Keratinocyte (primary cell): ENCODE data around the gene UBXN2A. TPM values are rescaled to one million over a fixed set of nuclear protein-coding genes. Genes with fewer than 3 reads are reported as not detected.

Experiments
- DNase-seq: peaks from one replicate; pipeline ENCODE4 v3.0.0-alpha.2; 2011; ENCODE audit warnings: low read depth, missing footprints, low spot score
- FAIRE-seq: peaks from 2 replicates; lab custom pipeline; 2011; peaks lifted over from hg19 to GRCh38; lab: Jason Lieb, UNC
- H2AFZ ChIP-seq: 2 replicates; pipeline ENCODE4 v1.6.0; 2012; ENCODE audit warnings: low read length, control low read depth, inconsistent platforms; ENCODE audit not compliant: control insufficient read depth
- H3K27ac ChIP-seq: 2 replicates; pipeline ENCODE4 v1.5.1; 2011; ENCODE audit warnings: low read length; ENCODE audit not compliant: control insufficient read depth, insufficient read depth
- H3K27me3 ChIP-seq: 3 replicates; pipeline ENCODE4 v1.6.0; 2011; ENCODE audit warnings: low read length; ENCODE audit not compliant: control insufficient read depth, insufficient read depth; ENCODE audit errors: extremely low read depth
- H3K36me3 ChIP-seq, 2 experiments: 2 replicates in 1 of 2; 3 replicates in 1 of 2; pipeline ENCODE4 v1.5.1; 2011; ENCODE audit warnings: low read length in 2 of 2, mild to moderate bottlenecking in 1 of 2; ENCODE audit not compliant: control insufficient read depth in 2 of 2, insufficient read depth in 2 of 2; ENCODE audit errors: extremely low read depth in 1 of 2
- H3K4me1 ChIP-seq: 3 replicates; pipeline ENCODE4 v1.5.1; 2011; ENCODE audit warnings: low read length; ENCODE audit not compliant: control insufficient read depth, insufficient read depth; ENCODE audit errors: extremely low read depth
- H3K4me2 ChIP-seq: 3 replicates; pipeline ENCODE4 v1.6.0; 2011; ENCODE audit warnings: low read depth, low read length; ENCODE audit not compliant: control insufficient read depth, insufficient read depth; ENCODE audit errors: extremely low read depth
- H3K4me3 ChIP-seq, 3 experiments: fragments of 200-600 bp in 1 of 3; sonication (generic) in 1 of 3; 2 replicates in 2 of 3; 3 replicates in 1 of 3; pipeline ENCODE4 v1.5.1; 2011 to 2016; ENCODE audit warnings: low read length in 3 of 3, mild to moderate bottlenecking in 3 of 3, control low read depth in 2 of 3, inconsistent platforms in 1 of 3, low read depth in 1 of 3, mixed read lengths in 1 of 3, mixed run types in 1 of 3, moderate library complexity in 1 of 3; ENCODE audit not compliant: control insufficient read depth in 2 of 3, insufficient read depth in 2 of 3; ENCODE audit errors: extremely low read depth in 1 of 3
- H3K79me2 ChIP-seq: 2 replicates; pipeline ENCODE4 v1.6.0; 2012; ENCODE audit warnings: low read length; ENCODE audit not compliant: control insufficient read depth, insufficient read depth
- H3K9ac ChIP-seq: 3 replicates; pipeline ENCODE4 v1.6.0; 2011; ENCODE audit warnings: low read length; ENCODE audit not compliant: control insufficient read depth, insufficient read depth; ENCODE audit errors: extremely low read depth
- H3K9me1 ChIP-seq: 3 replicates; pipeline ENCODE4 v1.6.0; 2011; ENCODE audit warnings: low read length; ENCODE audit not compliant: control insufficient read depth, insufficient read depth; ENCODE audit errors: extremely low read depth
- H3K9me3 ChIP-seq: 2 replicates; pipeline ENCODE4 v1.5.1; 2012; ENCODE audit warnings: low read depth, low read length; ENCODE audit not compliant: control insufficient read depth
- H4K20me1 ChIP-seq: 3 replicates; pipeline ENCODE4 v1.6.0; 2011; ENCODE audit warnings: low read length; ENCODE audit not compliant: control insufficient read depth, insufficient read depth; ENCODE audit errors: extremely low read depth
- CTCF ChIP-seq, 3 experiments: IDR thresholded peaks in 1 of 3; conservative IDR thresholded peaks in 1 of 3; optimal IDR thresholded peaks in 1 of 3; 2 replicates in 2 of 3; 3 replicates in 1 of 3; pipeline versions ENCODE3 to v1.5.1; 2011; ENCODE audit warnings: low read length in 3 of 3, mild to moderate bottlenecking in 3 of 3, moderate library complexity in 2 of 3, control low read depth in 1 of 3, inconsistent platforms in 1 of 3; ENCODE audit not compliant: insufficient read depth in 2 of 3; ENCODE audit errors: extremely low read depth in 1 of 3
- EZH2 ChIP-seq: IDR thresholded peaks from one replicate; pipeline ENCODE4 v1.6.1; 2012; ENCODE audit warnings: inconsistent platforms, mild to moderate bottlenecking, low read length, moderate library complexity
- dilution Hi-C: fragments of 300-500 bp; cut with MboI; formaldehyde crosslinking; loops from one replicate; pipeline ENCODE4 v1.7.0; 2020; ENCODE audit warnings: low sequenced_read_pairs; ENCODE audit not compliant: extremely low pct_ligation_motif_present
- polyA plus RNA-seq, 5 experiments: library from polyadenylated mRNA; depleted of rRNA in 3 of 5; stranded (reverse) in 3 of 5; stranded (forward) in 1 of 5; unstranded in 1 of 5; fragments of >200 nt; gene quantifications; 1 replicate in 1 of 5; 2 replicates in 3 of 5; 3 replicates in 1 of 5; pipeline versions ENCODE4 v1.2.1 to v1.2.3, GENCODE V29; 2011 to 2012; ENCODE audit warnings: missing spikeins in 2 of 5, low read depth in 1 of 5, low replicate concordance in 1 of 5

The UBXN2A gene
- polyA plus RNA-seq, 1 donor (not counting 4 experiments of a cell fraction or from before 2014, with no cell fraction given): 11.7 TPM

DNA sequence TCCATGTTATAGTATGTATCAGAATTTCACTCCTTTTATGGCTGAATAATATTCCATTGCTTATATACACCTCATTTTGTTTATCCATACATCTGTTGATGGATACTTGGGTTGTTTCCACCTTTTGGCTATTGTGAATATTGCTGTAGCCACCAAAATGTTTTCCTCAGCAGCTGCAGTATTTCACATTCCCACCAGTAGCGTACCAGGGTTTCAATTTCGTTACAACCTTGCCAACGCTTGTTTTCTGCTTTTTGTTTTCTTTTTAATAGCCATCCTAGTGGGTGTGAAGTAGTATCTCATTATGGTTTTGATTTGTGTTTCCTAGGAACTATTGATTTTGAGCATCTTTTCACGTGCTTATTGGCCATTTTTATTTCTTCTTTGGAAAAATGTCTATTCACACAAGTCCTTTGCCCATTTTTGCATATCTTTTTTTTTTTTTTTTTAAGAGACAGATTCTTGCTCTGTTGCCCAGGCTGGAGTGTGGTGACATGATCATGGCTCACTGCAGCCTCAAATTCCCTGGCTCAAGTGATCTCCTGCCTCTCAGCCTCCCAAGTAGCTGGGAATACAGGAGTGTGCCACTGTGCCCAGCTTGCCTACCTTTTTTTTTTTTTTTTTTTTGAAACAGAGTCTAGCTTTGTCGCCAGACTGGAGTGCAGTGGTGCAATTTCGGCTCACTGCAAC is 14.2 kb downstream of the UBXN2A start:
- Histone ChIP-seq H2AFZ (no peak overlapping the region), H3K79me2 (peaks cover 18% of the 10 kb centered on the region), H4K20me1 (no peaks in the 10 kb centered on the region), H3K9me3 (no peaks in the 10 kb centered on the region), H3K36me3 (no peaks in the 10 kb centered on the region), H3K4me3 (no peak overlapping the region), H3K9ac (no peak overlapping the region), H3K4me2 (no peak overlapping the region), H3K27me3 (no peaks in the 10 kb centered on the region), H3K4me1 (no peaks in the 10 kb centered on the region), H3K27ac (no peak overlapping the region), H3K9me1 (no peaks in the 10 kb centered on the region)
- TF ChIP-seq EZH2 (no peak), CTCF (optimal IDR thresholded peaks at IDR 0.05 in 1 of 3, IDR thresholded peaks at IDR 0.05 in 1 of 3, conservative IDR thresholded peaks at IDR 0.05 in 1 of 3; ENCODE audit: extremely low read depth in 1 of 3, insufficient read depth in 2 of 3, low read length in 3 of 3) (no peak)
- dilution Hi-C loops: no loop called here
- DNase-seq (no peak), FAIRE-seq (no peak)

- no peak overlapping the region for H3K4me3 ChIP-seq
- FAIRE-seq (no peak), DNase-seq (no peak)
- H2AFZ ChIP-seq: no peak overlapping the region
- no peak overlapping the region for H3K4me2 ChIP-seq
- peaks cover 0 to 3% of the 10 kb centered on the region in 2 experiments for H3K36me3 ChIP-seq
- H3K27me3 ChIP-seq: no peaks in the 10 kb centered on the region
- no peaks in the 10 kb centered on the region for H3K9me1 ChIP-seq
- H3K9me3 ChIP-seq: no peaks in the 10 kb centered on the region
- no peaks in the 10 kb centered on the region for H3K4me1 ChIP-seq
- H3K9ac ChIP-seq: no peak overlapping the region
- no peak for TF ChIP-seq CTCF (optimal IDR thresholded peaks at IDR 0.05 in 1 of 3, IDR thresholded peaks at IDR 0.05 in 1 of 3, conservative IDR thresholded peaks at IDR 0.05 in 1 of 3; ENCODE audit: extremely low read depth in 1 of 3, insufficient read depth in 2 of 3, low read length in 3 of 3)
- TF ChIP-seq EZH2: no peak
- H3K79me2 ChIP-seq: no peaks in the 10 kb centered on the region
- no peaks in the 10 kb centered on the region for H4K20me1 ChIP-seq
- no peak overlapping the region for H3K27ac ChIP-seq
- dilution Hi-C loops: no loop called here
Measured at GRCh38 chr2:23967846-23968245, 27.6 kb downstream of the UBXN2A start.
